HepG2 (cell line): ENCODE measurements around the gene TIMP3. TPM values are rescaled to one million over a fixed set of nuclear protein-coding genes. Genes with fewer than 3 reads are reported as not detected.

Experiments
- ATAC-seq: fragments of 200-7000 bp; cut with Tn5 transposase; 3 replicates; pipeline ENCODE4 v1.9.1; 2020; ENCODE audit warnings: mild to moderate bottlenecking, moderate library complexity
- BruUV-seq: library from RNA; stranded (reverse); fragments of 400-500 nt; replicated peaks from 2 replicates; lab custom pipeline; 2021; lab: Mats Ljungman, UMichigan
- CTCF ChIA-PET: fragments of 300-600 bp; formaldehyde crosslinking; extraction: SDS; loops from one replicate; lab custom pipeline; 2021; ENCODE audit warnings: low total read pairs, inconsistent platforms, low intra/inter-chr PET ratio; lab: Yijun Ruan, JAX
- POLR2A ChIA-PET: fragments of 350-600 bp; sonication (Branson Sonifier 250); formaldehyde crosslinking; loops from one replicate; lab custom pipeline; 2020; ENCODE audit warnings: antibody characterized with exemption, inconsistent platforms; lab: Yijun Ruan, JAX
- DNase-seq: peaks from one replicate; pipeline ENCODE4 v3.0.0-alpha.2; 2015; ENCODE audit warnings: low spot score
- FAIRE-seq: peaks from 3 replicates; lab custom pipeline; 2011; peaks lifted over from hg19 to GRCh38; lab: Jason Lieb, UNC
- H2AFZ ChIP-seq: one replicate; pipeline ENCODE4 v1.6.1; 2011; ENCODE audit warnings: low read length, inconsistent platforms
- H3K27ac ChIP-seq: fragments of 300-600 bp; 3 replicates; pipeline ENCODE4 v1.8.0; 2011; ENCODE audit warnings: mixed run types, mild to moderate bottlenecking, mixed read lengths, low read length, inconsistent platforms; ENCODE audit not compliant: insufficient read depth; ENCODE audit errors: extremely low read length
- H3K27me3 ChIP-seq, 2 experiments: fragments of 200-600 bp in 1 of 2; 2 replicates in 1 of 2; 3 replicates in 1 of 2; pipeline versions ENCODE4 v1.6.0 to v1.8.0; 2011; ENCODE audit warnings: low read length in 2 of 2, mild to moderate bottlenecking in 2 of 2, moderate library complexity in 2 of 2, inconsistent platforms in 1 of 2; ENCODE audit not compliant: insufficient read depth in 2 of 2, control insufficient read depth in 1 of 2
- H3K36me3 ChIP-seq, 2 experiments: fragments of 200-600 bp in 1 of 2; replicated peaks in 1 of 2; 2 replicates in 1 of 2; 3 replicates in 1 of 2; pipeline versions ENCODE4 v1.5.1 to v1.8.0; 2011; ENCODE audit warnings: low read length in 2 of 2, inconsistent platforms in 1 of 2; ENCODE audit not compliant: insufficient read depth in 2 of 2, control insufficient read depth in 1 of 2
- H3K4me1 ChIP-seq: 2 replicates; pipeline ENCODE4 v1.5.1; 2012; ENCODE audit warnings: low read length, inconsistent platforms; ENCODE audit not compliant: insufficient read depth
- H3K4me2 ChIP-seq: 2 replicates; pipeline ENCODE4 v1.6.0; 2011; ENCODE audit warnings: low read depth, low read length, inconsistent platforms
- H3K4me3 ChIP-seq, 3 experiments: fragments of 200-600 bp in 1 of 3; sonication (generic), shearing (Covaris generic) in 1 of 3; replicated peaks in 1 of 3; 2 replicates each; pipeline ENCODE4 v1.5.1; 2011 to 2016; ENCODE audit warnings: low read length in 3 of 3, inconsistent platforms in 2 of 3, low read depth in 2 of 3, mild to moderate bottlenecking in 2 of 3, control low read depth in 1 of 3, mixed read lengths in 1 of 3; ENCODE audit not compliant: insufficient read depth in 1 of 3
- H3K79me2 ChIP-seq: one replicate; pipeline ENCODE4 v1.6.1; 2011; ENCODE audit warnings: low read length, inconsistent platforms; ENCODE audit not compliant: insufficient read depth
- H3K9ac ChIP-seq: 2 replicates; pipeline ENCODE4 v1.6.0; 2011; ENCODE audit warnings: mild to moderate bottlenecking, low read depth, low read length, inconsistent platforms; ENCODE audit not compliant: insufficient read depth
- H3K9me3 ChIP-seq: 2 replicates; pipeline ENCODE4 v1.5.1; 2012; ENCODE audit warnings: mild to moderate bottlenecking, low read length
- H4K20me1 ChIP-seq: 2 replicates; pipeline ENCODE4 v1.6.0; 2011; ENCODE audit warnings: inconsistent platforms, mild to moderate bottlenecking, low read length, moderate library complexity; ENCODE audit not compliant: insufficient read depth
- ELF1 ChIP-seq: sonication (generic); formaldehyde crosslinking; IDR thresholded peaks from 2 replicates; pipeline ENCODE4 v1.4.0; 2020; ENCODE audit warnings: missing genetic modification reagents
- LCORL ChIP-seq, 2 experiments: fragments of 450-650 bp in 1 of 2; sonication (generic) in 1 of 2; formaldehyde crosslinking in 1 of 2; IDR thresholded peaks; 2 replicates each; pipeline versions ENCODE4 v1.5.0 to v1.6.1; 2017 to 2020; ENCODE audit warnings: antibody characterized with exemption in 1 of 2, missing genetic modification reagents in 1 of 2
- RBM22 ChIP-seq: fragments of 200-400 bp; formaldehyde crosslinking; optimal IDR thresholded peaks from 2 replicates; pipeline ENCODE3; 2017; ENCODE audit warnings: mild to moderate bottlenecking, low read length, moderate library complexity
- ZFP1 ChIP-seq: IDR thresholded peaks from 2 replicates; pipeline ENCODE4 v1.6.1; 2016
- ZNF251 ChIP-seq: sonication (generic); formaldehyde crosslinking; IDR thresholded peaks from 2 replicates; pipeline ENCODE4 v1.9.0; 2021; ENCODE audit warnings: mild to moderate bottlenecking, missing genetic modification reagents
- ZNF501 ChIP-seq: sonication (generic); formaldehyde crosslinking; IDR thresholded peaks from 2 replicates; pipeline ENCODE4 v1.5.1; 2020; ENCODE audit warnings: mild to moderate bottlenecking, moderate library complexity, missing genetic modification reagents
- ZNF782 ChIP-seq: sonication (generic); formaldehyde crosslinking; IDR thresholded peaks from 2 replicates; pipeline ENCODE4 v1.4.0; 2020; ENCODE audit warnings: missing genetic modification reagents, mild to moderate bottlenecking, borderline replicate concordance
- WGBS: methylation state at CpG from one replicate; pipeline ENCODE4 v1.1.6; 2017; ENCODE audit warnings: low lambda C conversion rate; 5-methylcytosine and 5-hydroxymethylcytosine counted together
- in situ Hi-C: cut with HindIII; loops from 2 replicates; pipeline ENCODE4 v1.10.0; 2017; ENCODE audit warnings: low pct_unique_long_range_greater_than_20kb; ENCODE audit not compliant: extremely low pct_ligation_motif_present
- intact Hi-C: fragments of 100-400 bp; cut with micrococcal nuclease; formaldehyde crosslinking; loops from one replicate; pipeline ENCODE4 v1.10.0; 2022; ENCODE audit not compliant: unreplicated experiment
- polyA plus RNA-seq, 8 experiments: library from polyadenylated mRNA; depleted of rRNA in 3 of 8; stranded (reverse) in 7 of 8; unstranded in 1 of 8; fragments of >200 nt; fragmentation: Illumina TruSeq in 4 of 8; extraction: Trizol in 4 of 8; gene quantifications; 2 replicates each; pipeline versions ENCODE4 v1.2.1 to v1.2.3, GENCODE V29; 2011 to 2016; ENCODE audit warnings: low read depth in 4 of 8, missing spikeins in 1 of 8, mixed read lengths in 1 of 8; ENCODE audit not compliant: insufficient read depth in 1 of 8
- total RNA-seq, 5 experiments: library from RNA; depleted of rRNA; stranded (reverse); fragments of >200 nt; fragmentation: Illumina TruSeq; extraction: Trizol; gene quantifications; 2 replicates each; pipeline ENCODE4 v1.2.3, GENCODE V29; 2016; ENCODE audit warnings: low read depth in 1 of 5

Gene TIMP3
- total and polyA plus RNA-seq, 2 of the 13 experiments (the other 11 are each of a cell fraction or from before 2014, with no cell fraction given), result 57.3 to 86.6 TPM

DNA sequence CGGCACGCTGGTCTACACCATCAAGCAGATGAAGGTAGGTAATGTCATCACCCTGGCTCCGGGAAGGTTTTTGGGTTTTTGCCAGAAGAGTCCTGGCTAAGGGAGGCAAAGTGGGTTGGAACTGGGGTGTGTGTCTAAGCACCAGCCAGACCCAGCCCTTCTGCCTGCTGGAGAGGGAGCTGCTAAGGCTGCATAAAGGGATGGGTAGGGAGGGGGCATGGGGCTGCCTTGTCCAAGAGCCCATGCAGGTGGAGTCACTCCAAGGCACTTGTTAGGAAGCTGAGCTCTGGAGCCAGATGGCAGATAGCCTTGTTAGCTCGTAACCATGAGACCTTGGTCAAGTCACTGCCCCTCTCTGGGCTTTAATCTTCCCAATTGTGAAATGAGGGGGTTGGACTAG lies 48.0 kb downstream of the TIMP3 start (continued):
- TF ChIP-seq ZNF782, result no peak
- TF ChIP-seq ZNF501 (CRISPR knock-in tag), result no peak
- no peak for TF ChIP-seq ZFP1 (CRISPR knock-in tag)
- TF ChIP-seq ELF1 (CRISPR knock-in tag), result no peak
- no peak for TF ChIP-seq LCORL (IDR thresholded peaks at IDR 0.05)
- no peak for TF ChIP-seq LCORL (CRISPR knock-in tag; IDR thresholded peaks at IDR 0.05)
- TF ChIP-seq, all 625 proteins: peak for 0

DNA sequence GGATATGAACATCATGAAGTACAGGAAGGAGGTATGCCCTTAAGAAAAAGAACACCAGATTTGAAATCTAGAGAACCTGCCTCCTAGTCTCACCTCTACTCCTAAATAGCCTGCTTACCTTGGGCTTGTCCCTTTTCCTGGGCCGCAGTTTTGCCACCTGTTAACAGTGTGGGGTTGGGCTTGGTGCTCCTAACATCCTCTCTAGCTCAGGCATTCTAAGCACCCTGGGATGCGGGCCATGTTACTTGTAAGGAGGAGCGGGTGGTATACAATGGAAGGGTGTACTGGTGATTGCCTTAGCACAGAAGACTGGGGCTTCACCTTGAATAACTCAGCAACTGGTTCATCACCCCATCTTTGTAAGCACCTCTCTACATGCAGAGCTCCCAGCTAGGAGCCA lies 48.7 kb downstream of the TIMP3 start:
- WGBS, result 100% methylated on average over 3 of the region's 3 CpGs
- in situ Hi-C loops, result no loop called here
- no peak overlapping the region for H3K27ac ChIP-seq
- H3K9me3 ChIP-seq, result no peaks in the 10 kb centered on the region
- ChIA-PET CTCF (no interaction called here), POLR2A (no interaction called here)
- no peak for DNase-seq
- no peak for FAIRE-seq
- no peak overlapping the region for H2AFZ ChIP-seq
- H4K20me1 ChIP-seq, result peaks cover 6% of the 10 kb centered on the region
- H3K4me2 ChIP-seq, result no peak overlapping the region
- H3K4me1 ChIP-seq, result no peaks in the 10 kb centered on the region
- no TSS peak for BruUV-seq
- H3K27me3 ChIP-seq, result no peaks in the 10 kb centered on the region
- no peaks in the 10 kb centered on the region for H3K79me2 ChIP-seq
- no peak overlapping the region for H3K9ac ChIP-seq
- intact Hi-C loops, result no loop called here
- TF ChIP-seq ZNF251 (CRISPR knock-in tag) (no peak), RBM22 (peak; percentile 80)
- peaks cover 6 to 75% of the 10 kb centered on the region in 2 experiments; a peak in 4 of 5 replicates for H3K36me3 ChIP-seq
- ATAC-seq, result no peak
- no peak overlapping the region for H3K4me3 ChIP-seq
